Fibroblast of pulmonary artery (primary cell): ENCODE measurements around the gene RTN4RL2.

Source experiments
- DNase-seq: peaks from one replicate; pipeline ENCODE4 v3.0.0-alpha.2; 2010; ENCODE audit warnings: low read depth
- H3K4me3 ChIP-seq: replicated peaks from 2 replicates; pipeline ENCODE4 v1.5.1; 2011; ENCODE audit warnings: low read depth, mild to moderate bottlenecking, control low read depth, low read length, moderate library complexity
- TF ChIP-seq, protein P1 (sequence below): IDR thresholded peaks from 2 replicates; pipeline ENCODE4 v1.5.1; 2011; ENCODE audit warnings: mild to moderate bottlenecking, control low read depth, low read length, inconsistent platforms; ENCODE audit errors: missing control alignments

Gene RTN4RL2

DNA sequence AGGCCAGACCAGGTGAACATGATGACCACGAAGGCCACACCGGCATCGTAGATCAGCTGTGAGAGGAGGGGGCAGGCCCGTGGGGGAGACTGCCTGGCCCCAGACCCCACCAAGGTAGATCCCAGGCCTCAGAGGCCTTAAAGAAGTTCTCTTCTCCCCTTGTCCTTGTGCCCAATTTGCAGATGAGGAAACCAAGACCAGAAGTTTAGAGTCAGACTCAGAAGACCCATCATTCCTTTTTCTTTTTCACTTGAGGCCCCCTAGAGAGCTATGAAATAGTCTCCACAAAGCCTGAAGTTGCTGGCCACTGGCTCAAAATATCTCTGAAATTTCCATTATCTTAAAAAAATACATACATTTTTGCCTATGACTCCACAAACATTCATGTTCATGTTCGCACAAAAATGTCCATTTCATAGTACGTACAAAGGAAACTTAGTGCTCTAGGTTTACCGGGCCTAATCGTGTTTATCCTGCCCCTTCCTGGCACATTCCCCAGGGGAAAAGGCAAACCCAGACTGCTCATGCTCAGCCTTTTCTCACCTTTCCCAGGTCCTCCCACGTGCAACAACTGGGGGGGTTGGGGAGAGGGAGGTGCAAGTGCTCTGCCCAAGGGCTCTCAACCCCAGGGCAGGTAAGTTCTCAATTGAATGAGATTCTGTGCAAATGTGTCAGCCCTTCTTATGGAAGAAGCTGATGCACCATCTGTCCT is 35.9 kb downstream of the RTN4RL2 start:
- TF ChIP-seq, protein P1, sequence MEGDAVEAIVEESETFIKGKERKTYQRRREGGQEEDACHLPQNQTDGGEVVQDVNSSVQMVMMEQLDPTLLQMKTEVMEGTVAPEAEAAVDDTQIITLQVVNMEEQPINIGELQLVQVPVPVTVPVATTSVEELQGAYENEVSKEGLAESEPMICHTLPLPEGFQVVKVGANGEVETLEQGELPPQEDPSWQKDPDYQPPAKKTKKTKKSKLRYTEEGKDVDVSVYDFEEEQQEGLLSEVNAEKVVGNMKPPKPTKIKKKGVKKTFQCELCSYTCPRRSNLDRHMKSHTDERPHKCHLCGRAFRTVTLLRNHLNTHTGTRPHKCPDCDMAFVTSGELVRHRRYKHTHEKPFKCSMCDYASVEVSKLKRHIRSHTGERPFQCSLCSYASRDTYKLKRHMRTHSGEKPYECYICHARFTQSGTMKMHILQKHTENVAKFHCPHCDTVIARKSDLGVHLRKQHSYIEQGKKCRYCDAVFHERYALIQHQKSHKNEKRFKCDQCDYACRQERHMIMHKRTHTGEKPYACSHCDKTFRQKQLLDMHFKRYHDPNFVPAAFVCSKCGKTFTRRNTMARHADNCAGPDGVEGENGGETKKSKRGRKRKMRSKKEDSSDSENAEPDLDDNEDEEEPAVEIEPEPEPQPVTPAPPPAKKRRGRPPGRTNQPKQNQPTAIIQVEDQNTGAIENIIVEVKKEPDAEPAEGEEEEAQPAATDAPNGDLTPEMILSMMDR: no peak
- DNase-seq: no peak
- H3K4me3 ChIP-seq: no peak overlapping the region

- no peak overlapping the region for H3K4me3 ChIP-seq
- TF ChIP-seq, protein P1: no peak
- no peak for DNase-seq
Observed at GRCh38 chr11:57497303-57498247, 37.2 kb downstream of the RTN4RL2 start.

DNA sequence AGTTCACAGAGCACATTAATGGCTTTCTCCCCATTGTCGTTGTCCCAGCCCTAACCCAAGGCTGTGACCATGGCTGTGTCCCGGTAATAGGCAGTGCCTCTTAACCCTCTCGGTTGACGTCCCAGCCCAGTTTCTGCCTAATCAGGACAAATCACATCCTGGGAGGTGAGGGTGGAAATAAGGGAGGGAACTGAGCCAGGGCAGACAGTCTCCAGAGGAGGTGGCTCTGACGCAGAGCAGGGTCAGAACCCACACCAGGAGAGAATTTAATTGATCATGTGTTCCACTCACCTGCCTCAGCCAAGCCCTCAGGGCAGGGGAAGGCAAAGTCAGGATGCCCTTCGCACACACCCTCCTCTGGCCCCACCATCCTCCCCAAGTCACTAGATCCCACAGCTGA is 38.2 kb downstream of the RTN4RL2 start:
- DNase-seq: no peak
- H3K4me3 ChIP-seq: no peak overlapping the region
- TF ChIP-seq, protein P1: no peak

- peak overlapping the region; percentile 36 for H3K4me3 ChIP-seq
- peak; percentile 93 for DNase-seq
- TF ChIP-seq, protein P1: no peak
Observed at GRCh38 chr11:57499413-57499982, 39.2 kb downstream of the RTN4RL2 start.

- peak overlapping the region; percentile 36 for H3K4me3 ChIP-seq
- no peak for DNase-seq
- TF ChIP-seq, protein P1: no peak
Observed at GRCh38 chr11:57499983-57500461, 39.7 kb downstream of the RTN4RL2 start.

GRCh38 chr11:57500515-57500914 is 40.2 kb downstream of the RTN4RL2 start:
- no peak for DNase-seq
- H3K4me3 ChIP-seq: no peak overlapping the region
- TF ChIP-seq, protein P1: no peak
